Heart left ventricle (tissue), 16 donors: Measurements from ENCODE around the gene ELMO3. TPM values are rescaled to one million over a fixed set of nuclear protein-coding genes. Genes with fewer than 3 reads are reported as not detected.

Source experiments
- ATAC-seq, 4 donors: fragments of 200-7000 bp; cut with Tn5 transposase; one replicate each; pipeline ENCODE4 v1.9.1; 2020 to 2022; ENCODE audit warnings: moderate library complexity in 4 of 4, mild to moderate bottlenecking in 3 of 4, moderate number of reproducible peaks in 1 of 4
- DNase-seq, 5 donors: peaks; one replicate each; pipeline ENCODE4 v3.0.0-alpha.2; 2020
- H3K27ac ChIP-seq, 12 donors: fragments of 200-600 bp; sonication (generic) in 4 of 12; one replicate each; pipeline versions ENCODE4 v1.5.0 to v1.8.0; 2016 to 2022; ENCODE audit warnings: mild to moderate bottlenecking in 2 of 12
- H3K27me3 ChIP-seq, 9 donors: fragments of 200-600 bp; sonication (generic) in 2 of 9; one replicate each; pipeline versions ENCODE4 v1.5.1 to v1.8.0; 2016 to 2022; ENCODE audit warnings: mild to moderate bottlenecking in 3 of 9
- H3K36me3 ChIP-seq, 9 donors: fragments of 200-600 bp; sonication (generic) in 2 of 9; one replicate each; pipeline versions ENCODE4 v1.5.0 to v1.8.0; 2018 to 2022; ENCODE audit warnings: mild to moderate bottlenecking in 2 of 9
- H3K4me1 ChIP-seq, 12 donors: fragments of 200-600 bp; sonication (generic) in 4 of 12; one replicate each; pipeline versions ENCODE4 v1.5.0 to v1.8.0; 2016 to 2022; ENCODE audit warnings: mild to moderate bottlenecking in 3 of 12
- H3K4me3 ChIP-seq, 12 donors: fragments of 200-600 bp; sonication (generic) in 4 of 12; one replicate each; pipeline versions ENCODE4 v1.5.0 to v1.8.0; 2017 to 2022; ENCODE audit warnings: mild to moderate bottlenecking in 9 of 12, moderate library complexity in 4 of 12
- H3K9me3 ChIP-seq, 12 donors: fragments of 200-600 bp; sonication (generic) in 4 of 12; one replicate each; pipeline versions ENCODE4 v1.5.0 to v1.8.0; 2016 to 2022; ENCODE audit warnings: mild to moderate bottlenecking in 1 of 12
- CTCF ChIP-seq, 12 donors: fragments of 200-600 bp; sonication (generic) in 4 of 12; IDR thresholded peaks; one replicate each; pipeline versions ENCODE4 v1.5.0 to v1.8.0; 2018 to 2022; ENCODE audit warnings: antibody characterized with exemption in 12 of 12, mild to moderate bottlenecking in 5 of 12
- POLR2A ChIP-seq, 2 donors: fragments of 450-650 bp; IDR thresholded peaks; one replicate each; pipeline ENCODE4 v1.6.1; 2017; ENCODE audit warnings: antibody characterized with exemption in 2 of 2, mild to moderate bottlenecking in 2 of 2, moderate library complexity in 2 of 2
- WGBS, 4 donors: extraction: QIAGEN DNeasy Blood & Tissue Kit in 2 of 4; methylation state at CpG; one replicate each; pipeline versions ENCODE4 v1.1.5 to v1.1.7; 2013 to 2018; 5-methylcytosine and 5-hydroxymethylcytosine counted together
- intact Hi-C, 10 donors: fragments of 100-400 bp; cut with DNase I; formaldehyde crosslinking; loops; one replicate each; pipeline versions ENCODE4 v1.11.1 to v1.14.2; 2022
- polyA plus RNA-seq, 2 donors: library from polyadenylated mRNA; stranded (reverse); fragments of 200-250 nt; gene quantifications; one replicate each; pipeline ENCODE4 v1.2.3, GENCODE V29; 2013
- total RNA-seq, 9 donors: library from RNA; depleted of rRNA in 2 of 9; stranded (reverse); fragments of >200 nt in 2 of 9; fragmentation: NEBNext Ultra II Directional in 3 of 9; extraction: Animal tissue kit (Norgen Biotek cat#: 25700) in 3 of 9; gene quantifications; one replicate each; pipeline versions ENCODE4 v1.1.0 to v1.2.4, GENCODE V29; 2016 to 2023
- donor health status: ischemic (EF 13 %, LVEDD 7.1; RV severe dilation, severe dysfunction).
- donor health status: healthy with polysubstance abuse.
- donor health status: DM: no; HTN: yes; CAD: no.
- donor health status: DM: no; HTN: no; CAD: no.
- donor health status: ischemic (EF 25% LVEDD 6.9; RV normal size, moderate dysfunction).
- donor health status: ischemic (EF 25% LVEDD 5.7; RV mildly dilated, moderate dysfunction).
- donor health status: healthy.
- donor health status: DM: yes; HTN: yes; CAD: no.
- donor health status: ischemic (EF 35%, LVEDD 5.7; RV mildly dilated, moderate dysfunction).
- donor health status: nonischemic (EF 11% LVEDD 7.7; RV severe dilation, severe dysfunction).
- donor health status: DM: yes; HTN: yes; CAD: no.
- donor health status: PGD.
- donor health status: ischemic (EF 29% LVEDD 5.4; RV normal size, mild dysfunction).
- donor health status: nonischemic (EF 23%, LVEDD 6.1; RV moderate dilation, normal function).

Gene ELMO3
- total and polyA plus RNA-seq, 11 donors = 0.32 to 1.8 (median 0.68) TPM

DNA sequence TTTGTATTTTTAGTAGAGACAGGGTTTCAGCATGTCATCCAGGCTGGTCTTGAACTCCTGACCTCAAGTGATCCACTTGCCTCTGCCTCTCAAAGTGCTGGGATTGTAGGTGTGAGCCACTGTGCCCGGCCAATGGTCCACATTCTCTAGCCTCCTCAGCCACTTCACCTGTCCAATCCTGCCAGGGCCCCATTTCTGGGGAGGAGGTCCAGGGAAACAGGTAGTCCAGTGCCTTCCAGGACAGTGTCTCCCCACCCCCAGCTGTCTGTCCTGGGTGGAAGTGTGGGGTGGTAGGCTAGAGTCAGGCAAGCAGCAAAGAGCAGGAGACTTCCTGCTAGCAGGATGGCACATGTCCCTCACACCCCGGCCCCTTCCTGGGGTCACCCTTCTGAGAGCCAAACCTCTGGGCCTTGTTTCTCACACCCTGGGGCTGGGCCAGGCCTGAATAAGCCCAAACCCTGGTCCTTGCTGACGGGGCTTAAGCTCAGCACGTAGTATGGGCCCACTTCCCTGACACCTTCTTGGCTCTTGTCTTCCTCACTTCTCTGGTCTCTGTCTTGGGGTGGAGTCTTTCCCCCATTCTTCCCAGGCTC is 43.3 kb downstream of the ELMO3 start:
- DNase-seq = peak in 3 of 5 donors; percentile 31 to 60 (median 42)
- Histone ChIP-seq H3K27me3 (no peaks in the 10 kb centered on the region), H3K36me3 (peaks cover 0 to 33% (median 25%) of the 10 kb centered on the region in 9 donors), H3K9me3 (no peaks in the 10 kb centered on the region), H3K4me1 (peaks cover 35 to 73% (median 59%) of the 10 kb centered on the region in 12 donors), H3K4me3 (no peak overlapping the region), H3K27ac (peak overlapping the region; percentile 76 to 100 (median 94))
- WGBS, 4 donors = 51 to 68% (median 57%) methylated on average over 4 of the region's 4 CpGs
- no peak for TF ChIP-seq POLR2A (IDR thresholded peaks at IDR 0.05)
- no peak for TF ChIP-seq CTCF (IDR thresholded peaks at IDR 0.05)
- intact Hi-C loops = no loop called here
- ATAC-seq = no peak

GRCh38 chr16:67243481-67243880 is 44.5 kb downstream of the ELMO3 start:
- peaks cover 0 to 20% (median 12%) of the 10 kb centered on the region in 9 donors for H3K36me3 ChIP-seq
- peak overlapping the region; percentile 82 to 100 (median 94) for H3K27ac ChIP-seq
- TF ChIP-seq CTCF (IDR thresholded peaks at IDR 0.05) = no peak
- TF ChIP-seq POLR2A (IDR thresholded peaks at IDR 0.05) = no peak
- H3K4me1 ChIP-seq = peaks cover 39 to 82% (median 67%) of the 10 kb centered on the region in 12 donors
- H3K9me3 ChIP-seq = no peaks in the 10 kb centered on the region
- intact Hi-C loops = no loop called here
- ATAC-seq (no peak), DNase-seq (peak in 3 of 5 donors; percentile 58 to 67 (median 59))
- H3K4me3 ChIP-seq = peak overlapping the region in 1 of 12 donors; percentile 94
- whole genome bisulfite sequencing, 4 donors = 63 to 79% (median 67%) methylated on average over 3 to 4 of the region's 4 CpGs
- H3K27me3 ChIP-seq = no peaks in the 10 kb centered on the region

GRCh38 chr16:67244387-67245185 is 45.7 kb downstream of the ELMO3 start:
- H3K27me3 ChIP-seq = peaks cover 0 to 6% (median 0%) of the 10 kb centered on the region in 9 donors
- DNase-seq = peak; percentile 81 to 93 (median 88)
- peak; percentile 43 to 60 (median 56) for ATAC-seq
- peak overlapping the region; percentile 82 to 100 (median 94) for H3K27ac ChIP-seq
- H3K36me3 ChIP-seq = peaks cover 0 to 9% (median 1%) of the 10 kb centered on the region in 9 donors
- H3K4me1 ChIP-seq = peaks cover 39 to 93% (median 72%) of the 10 kb centered on the region in 12 donors
- peak overlapping the region in 9 of 12 donors; percentile 0 to 94 (median 79) for H3K4me3 ChIP-seq
- intact Hi-C loops = loop anchor here in 2 of 10 donors (5.0 kb wide), 2 partner anchors 52 to 72 kb away; partner anchors contain the start of genes NOL3 (in 2 of the 2), E2F4 (in 1 of the 2) and EXOC3L1 (in 1 of the 2)
- peak; percentile 8 to 29 for TF ChIP-seq POLR2A (IDR thresholded peaks at IDR 0.05)
- TF ChIP-seq CTCF (IDR thresholded peaks at IDR 0.05) = peak in 2 of 12 donors; percentile 16 to 25
- WGBS, 4 donors = 0 to 23% (median 5%) methylated on average over 3 to 5 of the region's 5 CpGs
- H3K9me3 ChIP-seq = no peaks in the 10 kb centered on the region

GRCh38 chr16:67245186-67245585 is 46.3 kb downstream of the ELMO3 start:
- Histone ChIP-seq H3K36me3 (peaks cover 0 to 5% (median 0%) of the 10 kb centered on the region in 9 donors), H3K27me3 (peaks cover 0 to 10% (median 0%) of the 10 kb centered on the region in 9 donors), H3K4me1 (peaks cover 39 to 92% (median 72%) of the 10 kb centered on the region in 12 donors), H3K4me3 (peak overlapping the region in 10 of 12 donors; percentile 72 to 94 (median 89)), H3K27ac (peak overlapping the region; percentile 82 to 100 (median 94)), H3K9me3 (no peaks in the 10 kb centered on the region)
- intact Hi-C loops = loop anchor here in 2 of 10 donors (5.0 kb wide), 2 partner anchors 53 to 73 kb away; partner anchors contain the start of genes NOL3 (in 2 of the 2), E2F4 (in 1 of the 2) and EXOC3L1 (in 1 of the 2)
- whole genome bisulfite sequencing, 4 donors = 46 to 57% (median 52%) methylated on average over 4 of the region's 4 CpGs
- ATAC-seq (no peak), DNase-seq (no peak)
- no peak for TF ChIP-seq CTCF (IDR thresholded peaks at IDR 0.05)
- no peak for TF ChIP-seq POLR2A (IDR thresholded peaks at IDR 0.05)
